ENCODE measurements around the gene P2RX3.

- TF ChIP-seq POLR2A (IDR thresholded peaks at IDR 0.05; ENCODE audit: low read depth, low read length), result no peak
- TF ChIP-seq POLR2AphosphoS5 (IDR thresholded peaks at IDR 0.05; ENCODE audit: low read depth, low read length), result no peak
- no peak for TF ChIP-seq TAF1 (IDR thresholded peaks at IDR 0.05; ENCODE audit: low read depth, low read length)
- TF ChIP-seq PAX5 (IDR thresholded peaks at IDR 0.05; ENCODE audit: insufficient read depth, low read length, severe bottlenecking), result no peak
Measured at GRCh38 chr11:57405271-57405860, 67.2 kb downstream of the P2RX3 start.
